Measurements from ENCODE around the gene COX5A. TPM values are rescaled to one million over a fixed set of nuclear protein-coding genes. Genes with fewer than 3 reads are reported as not detected.

COX5A gene
- total and polyA plus RNA-seq, 2 donors from 2014 or later = 150 to 701 TPM

DNA sequence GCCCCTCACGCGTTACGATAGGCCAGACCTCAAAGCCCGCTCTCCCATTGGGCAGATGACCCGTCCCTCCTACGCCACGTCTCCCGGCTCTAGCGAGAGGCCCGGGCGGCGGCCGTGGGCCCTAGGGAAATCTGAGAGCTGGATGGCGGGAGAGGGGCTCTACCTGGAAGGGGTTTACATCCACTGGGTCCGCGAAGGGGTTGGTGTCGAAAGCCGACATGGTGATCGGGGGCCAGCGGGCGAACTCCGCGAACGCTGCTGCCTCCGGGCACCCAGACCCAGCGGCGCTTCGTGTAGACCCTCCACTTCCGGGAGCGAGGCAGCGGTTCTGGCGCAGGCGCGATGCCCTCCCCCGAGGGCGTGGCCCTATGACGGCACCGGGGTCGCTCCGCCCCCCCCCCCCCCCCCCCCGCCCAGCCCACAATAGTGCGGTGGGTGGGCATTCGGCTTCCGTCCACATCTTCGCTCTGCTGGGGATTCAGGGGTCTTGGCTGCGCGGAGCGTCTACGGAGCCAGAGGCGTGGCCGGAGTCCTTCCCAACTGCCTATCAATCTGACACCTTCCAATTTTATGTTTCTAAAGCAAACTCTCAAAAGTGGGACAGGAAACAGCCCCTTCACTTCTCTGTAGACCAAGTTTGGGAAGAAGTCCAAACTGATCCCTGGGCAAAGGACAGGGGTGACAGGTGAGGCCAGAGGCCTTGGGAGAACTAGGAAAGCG lies 64.7 kb downstream of the COX5A start, which contains the start of gene SCAMP2:
Gene SCAMP2, minus strand, starts transcription at position 330 of the 720 bp plus-strand sequence. Its CDS starts 110 bp downstream, at position 220.
- TF ChIP-seq, protein P1, sequence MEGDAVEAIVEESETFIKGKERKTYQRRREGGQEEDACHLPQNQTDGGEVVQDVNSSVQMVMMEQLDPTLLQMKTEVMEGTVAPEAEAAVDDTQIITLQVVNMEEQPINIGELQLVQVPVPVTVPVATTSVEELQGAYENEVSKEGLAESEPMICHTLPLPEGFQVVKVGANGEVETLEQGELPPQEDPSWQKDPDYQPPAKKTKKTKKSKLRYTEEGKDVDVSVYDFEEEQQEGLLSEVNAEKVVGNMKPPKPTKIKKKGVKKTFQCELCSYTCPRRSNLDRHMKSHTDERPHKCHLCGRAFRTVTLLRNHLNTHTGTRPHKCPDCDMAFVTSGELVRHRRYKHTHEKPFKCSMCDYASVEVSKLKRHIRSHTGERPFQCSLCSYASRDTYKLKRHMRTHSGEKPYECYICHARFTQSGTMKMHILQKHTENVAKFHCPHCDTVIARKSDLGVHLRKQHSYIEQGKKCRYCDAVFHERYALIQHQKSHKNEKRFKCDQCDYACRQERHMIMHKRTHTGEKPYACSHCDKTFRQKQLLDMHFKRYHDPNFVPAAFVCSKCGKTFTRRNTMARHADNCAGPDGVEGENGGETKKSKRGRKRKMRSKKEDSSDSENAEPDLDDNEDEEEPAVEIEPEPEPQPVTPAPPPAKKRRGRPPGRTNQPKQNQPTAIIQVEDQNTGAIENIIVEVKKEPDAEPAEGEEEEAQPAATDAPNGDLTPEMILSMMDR (IDR thresholded peaks at IDR 0.05; ENCODE audit: borderline replicate concordance, extremely low read depth, insufficient read depth) = no peak
- Histone ChIP-seq H3K36me3 (ENCODE audit: control insufficient read depth in 2 of 3, insufficient read depth in 3 of 3, low read length in 3 of 3) (no peaks in the 10 kb centered on the region), H3K9me3 (ENCODE audit: control insufficient read depth in 2 of 3, insufficient read depth in 1 of 3, low read length in 3 of 3) (no peaks in the 10 kb centered on the region), H3K9ac (ENCODE audit: low read length in 3 of 3) (peak within 1 kb of the TSS; percentile 67 to 85 (median 82)), H3K27ac (ENCODE audit: low read depth in 2 of 2, low read length in 2 of 2) (peak within 1 kb of the TSS; percentile 90 to 94), H3K27me3 (ENCODE audit: control insufficient read depth, insufficient read depth, low read length) (no peaks in the 10 kb centered on the region), H3K4me3 (ENCODE audit: low read length in 3 of 3) (peak within 1 kb of the TSS; percentile 87 to 97 (median 93)), H3K4me1 (ENCODE audit: control insufficient read depth in 2 of 3, insufficient read depth in 2 of 3, low read depth in 1 of 3, low read length in 3 of 3) (peaks cover 8 to 34% (median 29%) of the 10 kb centered on the region in 3 donors)
- intact Hi-C loops (cut with DNase I) = no loop called here
- no peak for FAIRE-seq
- DNase-seq = peak; percentile 96 to 98 (median 98)

- FAIRE-seq (no peak), DNase-seq (no peak)
- H3K4me3 ChIP-seq (ENCODE audit: low read length in 3 of 3) = peak overlapping the region; percentile 87 to 97 (median 93)
- TF ChIP-seq, protein P1 (IDR thresholded peaks at IDR 0.05; ENCODE audit: borderline replicate concordance, extremely low read depth, insufficient read depth) = no peak
- no peaks in the 10 kb centered on the region for H3K9me3 ChIP-seq (ENCODE audit: control insufficient read depth in 2 of 3, insufficient read depth in 1 of 3, low read length in 3 of 3)
- intact Hi-C loops (cut with DNase I) = no loop called here
- no peaks in the 10 kb centered on the region for H3K36me3 ChIP-seq (ENCODE audit: control insufficient read depth in 2 of 3, insufficient read depth in 3 of 3, low read length in 3 of 3)
- peak overlapping the region; percentile 90 to 94 for H3K27ac ChIP-seq (ENCODE audit: low read depth in 2 of 2, low read length in 2 of 2)
- H3K9ac ChIP-seq (ENCODE audit: low read length in 3 of 3) = peak overlapping the region; percentile 67 to 85 (median 82)
- peaks cover 8 to 39% (median 34%) of the 10 kb centered on the region in 3 donors for H3K4me1 ChIP-seq (ENCODE audit: control insufficient read depth in 2 of 3, insufficient read depth in 2 of 3, low read depth in 1 of 3, low read length in 3 of 3)
- H3K27me3 ChIP-seq (ENCODE audit: control insufficient read depth, insufficient read depth, low read length) = no peaks in the 10 kb centered on the region
Observed at GRCh38 chr15:74872702-74873035, 65.2 kb downstream of the COX5A start.

GRCh38 chr15:74870436-74871215 lies 67.2 kb downstream of the COX5A start:
- Histone ChIP-seq H3K27ac (ENCODE audit: low read depth in 2 of 2, low read length in 2 of 2) (peak overlapping the region; percentile 81 to 82), H3K36me3 (ENCODE audit: control insufficient read depth in 2 of 3, insufficient read depth in 3 of 3, low read length in 3 of 3) (no peaks in the 10 kb centered on the region), H3K9ac (ENCODE audit: low read length in 3 of 3) (peak overlapping the region in 2 of 3 donors; percentile 19 to 75), H3K4me1 (ENCODE audit: control insufficient read depth in 2 of 3, insufficient read depth in 2 of 3, low read depth in 1 of 3, low read length in 3 of 3) (peaks cover 8 to 47% (median 45%) of the 10 kb centered on the region in 3 donors), H3K4me3 (ENCODE audit: low read length in 3 of 3) (peak overlapping the region in 2 of 3 donors; percentile 42 to 56), H3K9me3 (ENCODE audit: control insufficient read depth in 2 of 3, insufficient read depth in 1 of 3, low read length in 3 of 3) (no peaks in the 10 kb centered on the region), H3K27me3 (ENCODE audit: control insufficient read depth, insufficient read depth, low read length) (no peaks in the 10 kb centered on the region)
- no peak for DNase-seq
- TF ChIP-seq, protein P1 (IDR thresholded peaks at IDR 0.05; ENCODE audit: borderline replicate concordance, extremely low read depth, insufficient read depth) = no peak
- no peak for FAIRE-seq
- intact Hi-C loops (cut with DNase I) = no loop called here

Other genes starting within 250 kb of the COX5A start
- gene EDC3, start 242.0 kb downstream of the COX5A start, total RNA-seq = 27.7 TPM
- gene EDC3, start 242.0 kb downstream of the COX5A start, polyA plus RNA-seq (ENCODE audit: insufficient read depth, low read depth, low replicate concordance) = 11.5 TPM
- 0.13 TPM for gene CYP1A1, start 212.5 kb downstream of the COX5A start, total RNA-seq
- gene CYP1A1, start 212.5 kb downstream of the COX5A start, polyA plus RNA-seq (ENCODE audit: insufficient read depth, low read depth, low replicate concordance) = 0.26 TPM
- not detected for gene CYP1A2, start 189.2 kb downstream of the COX5A start, total RNA-seq
- not detected for gene CYP1A2, start 189.2 kb downstream of the COX5A start, polyA plus RNA-seq (ENCODE audit: insufficient read depth, low read depth, low replicate concordance)
- 58.8 TPM for gene CSK, start 156.0 kb downstream of the COX5A start, total RNA-seq
- gene CSK, start 156.0 kb downstream of the COX5A start, polyA plus RNA-seq (ENCODE audit: insufficient read depth, low read depth, low replicate concordance) = 18.9 TPM
- not detected for gene LMAN1L, start 125.2 kb downstream of the COX5A start, total RNA-seq
- not detected for gene LMAN1L, start 125.2 kb downstream of the COX5A start, polyA plus RNA-seq (ENCODE audit: insufficient read depth, low read depth, low replicate concordance)
- not detected for gene CPLX3, start 111.4 kb downstream of the COX5A start, total RNA-seq
- not detected for gene CPLX3, start 111.4 kb downstream of the COX5A start, polyA plus RNA-seq (ENCODE audit: insufficient read depth, low read depth, low replicate concordance)
- gene ULK3, start 94.9 kb downstream of the COX5A start, total RNA-seq = 36.1 TPM
- 34.5 TPM for gene ULK3, start 94.9 kb downstream of the COX5A start, polyA plus RNA-seq (ENCODE audit: insufficient read depth, low read depth, low replicate concordance)
- gene SCAMP2, start 64.7 kb downstream of the COX5A start, total RNA-seq = 102 TPM
- gene SCAMP2, start 64.7 kb downstream of the COX5A start, polyA plus RNA-seq (ENCODE audit: insufficient read depth, low read depth, low replicate concordance) = 87.9 TPM
- 33.7 TPM for gene MPI, start 48.0 kb downstream of the COX5A start, total RNA-seq
- gene MPI, start 48.0 kb downstream of the COX5A start, polyA plus RNA-seq (ENCODE audit: insufficient read depth, low read depth, low replicate concordance) = 52.0 TPM
- gene FAM219B, start 31.2 kb downstream of the COX5A start, total RNA-seq = 76.5 TPM
- 41.7 TPM for gene FAM219B, start 31.2 kb downstream of the COX5A start, polyA plus RNA-seq (ENCODE audit: insufficient read depth, low read depth, low replicate concordance)
- 7.2 TPM for gene RPP25, start 18.7 kb upstream of the COX5A start, total RNA-seq
- 7.3 TPM for gene RPP25, start 18.7 kb upstream of the COX5A start, polyA plus RNA-seq (ENCODE audit: insufficient read depth, low read depth, low replicate concordance)
- 13.4 TPM for gene SCAMP5, start 57.5 kb upstream of the COX5A start, total RNA-seq
- 29.5 TPM for gene SCAMP5, start 57.5 kb upstream of the COX5A start, polyA plus RNA-seq (ENCODE audit: insufficient read depth, low read depth, low replicate concordance)
- 16.3 TPM for gene PPCDC, start 85.5 kb upstream of the COX5A start, total RNA-seq
- gene PPCDC, start 85.5 kb upstream of the COX5A start, polyA plus RNA-seq (ENCODE audit: insufficient read depth, low read depth, low replicate concordance) = 25.3 TPM